ENCODE results near the gene MTARC2. TPM values are rescaled to one million over a fixed set of nuclear protein-coding genes. Genes with fewer than 3 reads are reported as not detected.

The MTARC2 gene
- total and polyA plus RNA-seq, 2 experiments from 2014 or later, result 1.9 to 4.8 TPM

DNA sequence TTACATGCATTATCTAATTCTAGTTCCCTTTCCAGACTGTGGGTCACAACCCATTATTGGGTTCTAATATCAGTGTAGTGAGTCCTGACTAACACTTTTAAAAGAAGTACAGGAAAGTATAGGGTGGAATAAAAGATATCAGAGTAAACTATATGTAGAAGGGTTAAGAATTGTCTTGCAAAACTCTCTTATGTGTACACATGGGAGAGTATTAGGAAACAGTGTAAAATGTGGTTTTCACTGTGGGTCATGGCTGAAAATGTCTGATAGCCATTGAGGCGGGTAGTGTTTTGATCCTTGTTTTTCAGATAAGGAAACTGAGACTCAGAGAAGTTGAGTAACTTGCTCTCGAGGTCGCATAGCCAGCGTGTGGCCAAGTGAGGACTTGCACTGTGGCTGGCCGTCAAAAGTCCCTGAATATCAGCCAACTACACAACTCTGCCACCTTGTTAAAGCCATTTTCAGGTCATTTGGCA is 20.0 kb downstream of the MTARC2 start:
- Histone ChIP-seq H3K79me2 (ENCODE audit: insufficient read depth) (no peaks in the 10 kb centered on the region), H4K20me1 (ENCODE audit: insufficient read depth) (no peaks in the 10 kb centered on the region), H3F3A (ENCODE audit: insufficient read depth) (no peaks in the 10 kb centered on the region), H3K27ac (no peak overlapping the region), H3K9ac (no peak overlapping the region), H3K4me3 (no peak overlapping the region), H3K36me3 (ENCODE audit: low read depth) (no peaks in the 10 kb centered on the region), H3K4me2 (ENCODE audit: unreplicated experiment) (no peak overlapping the region), H3K9me3 (ENCODE audit: low read depth) (no peaks in the 10 kb centered on the region), H2AFZ (no peak overlapping the region), H3K4me1 (ENCODE audit: insufficient read depth) (no peaks in the 10 kb centered on the region), H3K27me3 (replicated peaks; ENCODE audit: insufficient read depth) (no peaks in the 10 kb centered on the region), H3K9me2 (ENCODE audit: insufficient read depth) (no peaks in the 10 kb centered on the region)
- in situ Hi-C loops (cut with MboI), result no loop called here
- WGBS, 2 experiments (ENCODE audit: low coverage in 1 of 2, low lambda C conversion rate in 2 of 2, missing lambda C conversion rate in 2 of 2), result 82% methylated on average over 5 of the region's 5 CpGs
- TF ChIP-seq EZH2phosphoT487 (IDR thresholded peaks at IDR 0.05; ENCODE audit: insufficient read depth, low read depth) (no peak), EZH2 (IDR thresholded peaks at IDR 0.05; ENCODE audit: insufficient read depth, poor library complexity, severe bottlenecking) (no peak)
- DNase-seq, result no peak

GRCh38 chr1:220769205-220769604 is 21.1 kb downstream of the MTARC2 start:
- Histone ChIP-seq H3K4me2 (ENCODE audit: unreplicated experiment) (no peak overlapping the region), H3F3A (ENCODE audit: insufficient read depth) (no peaks in the 10 kb centered on the region), H3K9me3 (ENCODE audit: low read depth) (no peaks in the 10 kb centered on the region), H3K27ac (no peak overlapping the region), H3K4me3 (no peak overlapping the region), H3K4me1 (ENCODE audit: insufficient read depth) (no peaks in the 10 kb centered on the region), H3K9ac (no peak overlapping the region), H3K9me2 (ENCODE audit: insufficient read depth) (no peaks in the 10 kb centered on the region), H2AFZ (no peak overlapping the region), H3K36me3 (ENCODE audit: low read depth) (no peaks in the 10 kb centered on the region), H4K20me1 (ENCODE audit: insufficient read depth) (no peaks in the 10 kb centered on the region), H3K79me2 (ENCODE audit: insufficient read depth) (no peaks in the 10 kb centered on the region), H3K27me3 (replicated peaks; ENCODE audit: insufficient read depth) (no peaks in the 10 kb centered on the region)
- no peak for DNase-seq
- no peak for TF ChIP-seq EZH2phosphoT487 (IDR thresholded peaks at IDR 0.05; ENCODE audit: insufficient read depth, low read depth)
- TF ChIP-seq EZH2 (IDR thresholded peaks at IDR 0.05; ENCODE audit: insufficient read depth, poor library complexity, severe bottlenecking), result no peak
- in situ Hi-C loops (cut with MboI), result no loop called here
- 86 to 90% methylated on average over 13 of the region's 13 CpGs for WGBS, 2 experiments (ENCODE audit: low coverage in 1 of 2, low lambda C conversion rate in 2 of 2, missing lambda C conversion rate in 2 of 2)

DNA sequence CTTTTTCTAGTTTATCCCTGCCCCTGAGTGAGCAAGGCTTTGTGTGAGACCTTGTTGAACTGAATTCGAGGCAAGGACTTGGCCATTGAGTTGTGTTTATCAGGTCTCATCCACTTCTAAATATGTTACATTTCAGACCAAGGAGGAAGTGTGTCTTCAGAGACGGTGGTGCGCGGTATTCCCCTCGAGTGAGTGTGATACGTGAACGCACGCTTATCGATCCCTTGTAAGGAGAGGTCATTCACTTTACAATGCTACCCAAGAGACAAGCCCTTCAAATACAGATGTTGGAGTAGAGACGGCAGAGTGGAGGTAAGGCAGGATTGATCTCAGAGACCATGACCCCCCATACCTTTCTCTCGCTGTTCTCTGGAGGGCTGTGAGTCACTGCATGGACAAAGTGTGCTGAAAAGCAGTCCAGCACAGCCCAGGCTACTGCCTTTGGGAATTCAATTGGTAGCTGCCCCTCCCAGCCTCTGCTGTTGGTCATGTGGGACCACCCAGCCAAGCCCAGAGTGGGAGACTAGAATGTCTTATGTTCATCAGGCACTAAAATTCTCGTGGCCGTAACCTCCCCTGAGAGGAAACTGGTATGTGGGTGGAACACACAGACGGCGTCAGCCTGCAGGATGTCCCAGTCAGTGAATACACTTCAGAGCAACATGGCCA is 22.3 kb downstream of the MTARC2 start:
- Histone ChIP-seq H3F3A (ENCODE audit: insufficient read depth) (no peaks in the 10 kb centered on the region), H3K4me1 (ENCODE audit: insufficient read depth) (no peaks in the 10 kb centered on the region), H3K27ac (no peak overlapping the region), H3K9ac (no peak overlapping the region), H3K27me3 (replicated peaks; ENCODE audit: insufficient read depth) (no peaks in the 10 kb centered on the region), H3K9me2 (ENCODE audit: insufficient read depth) (no peaks in the 10 kb centered on the region), H3K4me2 (ENCODE audit: unreplicated experiment) (no peak overlapping the region), H2AFZ (no peak overlapping the region), H3K9me3 (ENCODE audit: low read depth) (no peaks in the 10 kb centered on the region), H3K36me3 (ENCODE audit: low read depth) (no peaks in the 10 kb centered on the region), H3K79me2 (ENCODE audit: insufficient read depth) (no peaks in the 10 kb centered on the region), H3K4me3 (no peak overlapping the region), H4K20me1 (ENCODE audit: insufficient read depth) (no peaks in the 10 kb centered on the region)
- DNase-seq, result no peak
- TF ChIP-seq EZH2 (IDR thresholded peaks at IDR 0.05; ENCODE audit: insufficient read depth, poor library complexity, severe bottlenecking) (no peak), EZH2phosphoT487 (IDR thresholded peaks at IDR 0.05; ENCODE audit: insufficient read depth, low read depth) (no peak)
- WGBS, 2 experiments (ENCODE audit: low coverage in 1 of 2, low lambda C conversion rate in 2 of 2, missing lambda C conversion rate in 2 of 2), result 82 to 89% methylated on average over 14 to 15 of the region's 15 CpGs
- in situ Hi-C loops (cut with MboI), result loop anchor here (10.0 kb wide), 1 partner anchor 486 kb away; no protein-coding TSS in a partner anchor

DNA sequence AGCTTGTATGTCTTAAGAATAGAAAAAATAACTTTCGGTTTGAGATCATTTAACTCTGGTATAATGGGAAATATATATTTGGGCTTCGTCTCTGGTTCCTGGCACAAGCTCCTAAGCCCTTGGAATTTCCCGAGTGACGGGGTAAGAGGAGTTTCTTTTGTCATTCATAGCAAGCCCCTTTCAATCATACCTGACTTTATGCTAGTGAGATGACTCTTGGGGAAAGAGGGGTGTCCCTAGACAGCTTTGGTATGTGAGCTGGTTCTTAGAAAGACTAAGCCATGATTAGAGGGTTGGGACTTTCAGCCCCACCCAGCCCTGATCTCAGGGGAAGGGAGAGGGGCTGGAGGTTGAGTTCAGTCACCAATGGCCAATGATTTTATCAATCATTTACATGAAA is 24.7 kb downstream of the MTARC2 start:
- no peaks in the 10 kb centered on the region for H3K9me3 ChIP-seq (ENCODE audit: low read depth)
- no peak overlapping the region for H3K9ac ChIP-seq
- no peak overlapping the region for H3K4me3 ChIP-seq
- H3K79me2 ChIP-seq (ENCODE audit: insufficient read depth), result no peaks in the 10 kb centered on the region
- no peak overlapping the region for H3K4me2 ChIP-seq (ENCODE audit: unreplicated experiment)
- H4K20me1 ChIP-seq (ENCODE audit: insufficient read depth), result no peaks in the 10 kb centered on the region
- H3K4me1 ChIP-seq (ENCODE audit: insufficient read depth), result no peaks in the 10 kb centered on the region
- no peaks in the 10 kb centered on the region for H3K9me2 ChIP-seq (ENCODE audit: insufficient read depth)
- H3K27me3 ChIP-seq (replicated peaks; ENCODE audit: insufficient read depth), result no peaks in the 10 kb centered on the region
- H2AFZ ChIP-seq, result no peak overlapping the region
- no peaks in the 10 kb centered on the region for H3K36me3 ChIP-seq (ENCODE audit: low read depth)
- 93% methylated on average over 4 of the region's 4 CpGs for WGBS, 2 experiments (ENCODE audit: low coverage in 1 of 2, low lambda C conversion rate in 2 of 2, missing lambda C conversion rate in 2 of 2)
- DNase-seq, result no peak
- in situ Hi-C loops (cut with MboI), result loop anchor here (10.0 kb wide), 1 partner anchor 488 kb away; no protein-coding TSS in a partner anchor
- no peaks in the 10 kb centered on the region for H3F3A ChIP-seq (ENCODE audit: insufficient read depth)
- no peak for TF ChIP-seq EZH2 (IDR thresholded peaks at IDR 0.05; ENCODE audit: insufficient read depth, poor library complexity, severe bottlenecking)
- no peak for TF ChIP-seq EZH2phosphoT487 (IDR thresholded peaks at IDR 0.05; ENCODE audit: insufficient read depth, low read depth)
- no peak overlapping the region for H3K27ac ChIP-seq

Data from GM23248 (cell line).